ENCODE data around the gene EPHA8.

EPHA8 gene

GRCh38 chr1:22536506-22536905, 26.8 kb upstream of the EPHA8 start:
- no peak for DNase-seq (ENCODE audit: low read depth)

GRCh38 chr1:22537441-22538139, 25.7 kb upstream of the EPHA8 start:
- DNase-seq (ENCODE audit: low read depth) = no peak

GRCh38 chr1:22539510-22540118, 23.7 kb upstream of the EPHA8 start:
- no peak for DNase-seq (ENCODE audit: low read depth)

GRCh38 chr1:22540337-22540736, 23.0 kb upstream of the EPHA8 start:
- DNase-seq (ENCODE audit: low read depth) = no peak

- DNase-seq (ENCODE audit: low read depth) = no peak
These were observed 20.4 kb upstream of the EPHA8 start for GRCh38 chr1:22542886-22543285.

GRCh38 chr1:22543679-22544078, 19.6 kb upstream of the EPHA8 start:
- DNase-seq (ENCODE audit: low read depth) = no peak

- DNase-seq (ENCODE audit: low read depth) = no peak
These were observed 18.7 kb upstream of the EPHA8 start for GRCh38 chr1:22544606-22545005.

- no peak for DNase-seq (ENCODE audit: low read depth)
These were observed 18.1 kb upstream of the EPHA8 start for GRCh38 chr1:22545141-22545540.

GRCh38 chr1:22547186-22547817, 16.0 kb upstream of the EPHA8 start:
- no peak for DNase-seq (ENCODE audit: low read depth)

- DNase-seq (ENCODE audit: low read depth) = no peak
These were observed 15.3 kb upstream of the EPHA8 start for GRCh38 chr1:22547818-22548462.

GRCh38 chr1:22550021-22550420, 13.3 kb upstream of the EPHA8 start:
- no peak for DNase-seq (ENCODE audit: low read depth)

GRCh38 chr1:22551591-22551990, 11.7 kb upstream of the EPHA8 start:
- no peak for DNase-seq (ENCODE audit: low read depth)

- DNase-seq (ENCODE audit: low read depth) = no peak
These were observed 11.3 kb upstream of the EPHA8 start for GRCh38 chr1:22552021-22552420.

GRCh38 chr1:22553104-22553880, 10.0 kb upstream of the EPHA8 start:
- no peak for DNase-seq (ENCODE audit: low read depth)

GRCh38 chr1:22553991-22554522, 9.2 kb upstream of the EPHA8 start:
- DNase-seq (ENCODE audit: low read depth) = no peak

GRCh38 chr1:22555371-22555656, 8.0 kb upstream of the EPHA8 start:
- no peak for DNase-seq (ENCODE audit: low read depth)

- no peak for DNase-seq (ENCODE audit: low read depth)
These were observed 6.7 kb upstream of the EPHA8 start for GRCh38 chr1:22556391-22557104.

- no peak for DNase-seq (ENCODE audit: low read depth)
These were observed 5.8 kb upstream of the EPHA8 start for GRCh38 chr1:22557341-22557950.

GRCh38 chr1:22563671-22564602, 648 bp downstream of the EPHA8 start:
- no peak for DNase-seq (ENCODE audit: low read depth)

- DNase-seq (ENCODE audit: low read depth) = no peak
These were observed 2.9 kb downstream of the EPHA8 start for GRCh38 chr1:22566161-22566560.

All from stimulated activated CD8-positive, alpha-beta memory T cell treated with anti-CD3 and anti-CD28 coated beads, Interleukin-15, amount 100 ng/mL, for 24 hours (primary cell).